Mucosa of rectum (tissue), 2 donors: ENCODE measurements around the gene ARHGEF19.

Experiments
- H3K27ac ChIP-seq, 2 donors: one replicate each; pipeline ENCODE4 v1.7.0; 2013; ENCODE audit warnings: inconsistent platforms in 2 of 2, low read depth in 2 of 2, low read length in 2 of 2
- H3K27me3 ChIP-seq, 2 donors: one replicate each; pipeline ENCODE4 v1.7.0; 2013; ENCODE audit warnings: low read length in 2 of 2; ENCODE audit not compliant: control insufficient read depth in 2 of 2, insufficient read depth in 2 of 2
- H3K36me3 ChIP-seq, 2 donors: one replicate each; pipeline ENCODE4 v1.7.0; 2013; ENCODE audit warnings: low read length in 2 of 2; ENCODE audit not compliant: control insufficient read depth in 2 of 2, insufficient read depth in 2 of 2
- H3K4me1 ChIP-seq, 2 donors: one replicate each; pipeline ENCODE4 v1.7.0; 2013; ENCODE audit warnings: low read length in 2 of 2, mild to moderate bottlenecking in 1 of 2; ENCODE audit not compliant: control insufficient read depth in 2 of 2, insufficient read depth in 2 of 2
- H3K4me3 ChIP-seq, 2 donors: one replicate each; pipeline ENCODE4 v1.7.0; 2013; ENCODE audit warnings: low read length in 2 of 2
- H3K9ac ChIP-seq, 2 donors: one replicate each; pipeline ENCODE4 v1.7.0; 2013; ENCODE audit warnings: low read length in 2 of 2, low read depth in 1 of 2, mild to moderate bottlenecking in 1 of 2
- H3K9me3 ChIP-seq, 2 donors: one replicate each; pipeline ENCODE4 v1.7.0; 2013; ENCODE audit warnings: low read length in 2 of 2; ENCODE audit not compliant: control insufficient read depth in 2 of 2
- donor health status: healthy.
- donor health status: Normal muscosa, but diverticular disease.

The ARHGEF19 gene

DNA sequence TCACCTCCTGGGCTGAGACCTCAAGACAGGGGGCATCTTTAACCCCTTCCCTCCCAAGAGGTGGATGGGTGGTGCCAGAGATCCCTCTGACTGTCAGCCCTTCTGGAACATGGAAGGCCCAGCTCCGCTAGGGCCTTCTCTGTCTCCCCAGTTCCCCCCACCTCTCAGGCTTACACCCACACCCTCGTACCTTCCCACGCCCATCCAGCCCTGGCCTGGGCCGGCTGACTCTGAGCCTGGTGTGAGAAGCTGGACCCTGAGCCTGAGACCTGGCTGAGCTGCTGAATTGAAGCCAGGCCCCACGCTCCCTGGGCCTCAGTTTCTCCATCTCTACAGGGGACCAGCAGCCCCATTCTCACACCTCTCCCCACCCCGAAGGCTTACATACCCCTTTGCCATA is 61.9 kb downstream of the ARHGEF19 start:
- Histone ChIP-seq H3K4me3 (no peak overlapping the region), H3K9me3 (no peaks in the 10 kb centered on the region), H3K27ac (no peak overlapping the region), H3K36me3 (peaks cover 17 to 28% of the 10 kb centered on the region in 2 donors), H3K4me1 (peaks cover 26 to 28% of the 10 kb centered on the region in 2 donors), H3K27me3 (peaks cover 0 to 2% of the 10 kb centered on the region in 2 donors), H3K9ac (no peak overlapping the region)

DNA sequence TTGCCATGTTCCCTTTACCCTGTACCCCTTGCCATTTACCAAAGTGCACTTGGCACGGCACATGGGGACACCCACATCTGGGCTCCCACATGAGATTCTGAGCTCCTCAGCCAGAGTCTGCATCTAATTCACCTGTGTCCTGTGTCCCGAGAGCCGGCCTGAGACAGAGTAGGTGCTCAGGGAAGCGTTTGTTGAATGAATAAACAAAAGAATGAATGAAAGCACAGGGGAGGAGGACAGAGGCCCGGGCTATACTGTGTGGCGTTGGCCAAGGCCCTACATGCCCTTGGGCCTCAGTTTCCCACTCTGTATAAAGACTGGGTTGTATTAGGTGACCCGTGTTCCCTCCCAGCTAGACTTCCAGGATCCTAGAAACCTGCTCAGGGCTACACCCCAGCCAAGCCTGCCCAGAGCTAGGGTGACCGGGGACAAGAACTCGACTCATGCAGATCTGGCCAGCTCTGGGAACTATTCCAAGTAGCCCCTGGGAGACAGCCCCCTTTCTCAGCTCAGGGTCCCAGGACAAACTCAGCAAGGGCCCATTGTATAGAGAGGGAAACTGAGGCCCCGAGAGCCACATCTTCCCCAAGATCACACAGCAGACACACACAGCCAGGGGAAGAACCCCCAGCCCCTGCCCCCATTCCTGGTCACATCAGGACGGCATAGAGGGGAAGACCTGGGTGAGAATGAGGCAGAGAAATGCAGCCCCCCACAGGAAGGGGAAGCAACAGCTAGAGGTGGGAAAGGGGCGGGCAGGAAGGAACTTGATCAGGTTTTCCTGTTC is 62.6 kb downstream of the ARHGEF19 start:
- H3K9me3 ChIP-seq: no peaks in the 10 kb centered on the region
- no peak overlapping the region for H3K9ac ChIP-seq
- H3K4me3 ChIP-seq: no peak overlapping the region
- peaks cover 0 to 2% of the 10 kb centered on the region in 2 donors for H3K27me3 ChIP-seq
- no peak overlapping the region for H3K27ac ChIP-seq
- peaks cover 17 to 28% of the 10 kb centered on the region in 2 donors for H3K36me3 ChIP-seq
- peaks cover 31 to 34% of the 10 kb centered on the region in 2 donors for H3K4me1 ChIP-seq

DNA sequence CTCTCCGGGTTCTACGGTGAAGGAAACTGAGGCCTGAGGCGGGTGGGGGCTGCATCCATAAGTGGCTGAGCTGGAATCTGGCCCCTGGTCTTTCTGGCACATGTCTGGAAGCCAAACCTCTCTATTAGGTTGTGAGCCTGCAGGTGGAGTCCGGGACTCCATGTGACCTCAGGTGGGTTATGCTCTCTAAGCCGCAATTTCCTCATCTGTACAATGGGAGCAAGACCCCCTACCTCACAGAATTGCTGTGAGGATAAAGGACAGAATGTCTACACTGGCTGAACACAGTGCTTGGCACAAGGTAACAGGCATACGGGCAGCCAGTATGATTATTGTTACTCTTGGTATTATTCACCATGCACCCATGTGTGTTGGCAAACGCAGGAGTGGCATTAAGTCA is 63.3 kb downstream of the ARHGEF19 start:
- peaks cover 0 to 2% of the 10 kb centered on the region in 2 donors for H3K27me3 ChIP-seq
- no peaks in the 10 kb centered on the region for H3K9me3 ChIP-seq
- H3K9ac ChIP-seq: no peak overlapping the region
- no peak overlapping the region for H3K4me3 ChIP-seq
- H3K36me3 ChIP-seq: peaks cover 17 to 28% of the 10 kb centered on the region in 2 donors
- no peak overlapping the region for H3K27ac ChIP-seq
- H3K4me1 ChIP-seq: peaks cover 35 to 37% of the 10 kb centered on the region in 2 donors

DNA sequence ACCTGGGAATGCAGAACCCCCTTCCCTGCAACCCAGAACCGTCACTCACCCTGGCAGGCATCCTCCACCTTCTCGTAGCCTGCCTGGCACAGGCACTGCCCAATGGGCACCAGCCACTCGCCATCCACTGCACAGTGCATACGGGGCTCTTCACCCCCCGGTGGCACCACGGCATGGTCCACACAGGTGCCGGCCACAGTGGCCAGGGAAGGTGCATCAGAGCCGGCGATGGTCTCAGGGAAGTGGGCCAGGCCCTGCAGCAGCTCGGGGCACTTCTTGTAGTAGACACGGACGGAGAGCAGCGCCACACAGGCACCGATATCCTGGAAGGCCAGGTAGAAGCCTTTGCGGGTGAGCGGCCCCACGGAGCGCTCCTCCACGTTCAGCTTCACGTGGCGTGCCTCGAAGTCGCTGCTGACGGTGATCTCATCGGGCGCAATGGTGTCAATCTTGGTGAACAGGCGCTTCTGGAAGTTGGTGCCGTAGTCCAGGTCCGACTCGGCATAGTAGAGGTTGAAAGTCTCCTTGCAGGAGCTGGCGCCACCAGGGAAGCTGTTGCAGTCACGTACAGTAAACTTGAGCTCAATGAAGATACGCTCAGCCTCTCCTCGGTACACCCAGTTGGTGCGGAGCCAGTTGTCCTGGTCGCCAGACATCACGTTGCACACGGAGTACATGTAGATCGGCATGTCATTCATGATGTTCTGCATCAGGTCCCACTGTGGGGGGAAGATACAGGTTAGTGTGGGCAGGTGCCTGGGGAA is 63.9 kb downstream of the ARHGEF19 start:
- Histone ChIP-seq H3K27ac (no peak overlapping the region), H3K9ac (no peak overlapping the region), H3K4me3 (no peak overlapping the region), H3K27me3 (peaks cover 0 to 2% of the 10 kb centered on the region in 2 donors), H3K9me3 (no peaks in the 10 kb centered on the region), H3K4me1 (peaks cover 34 to 39% of the 10 kb centered on the region in 2 donors), H3K36me3 (peaks cover 17 to 28% of the 10 kb centered on the region in 2 donors)
